SH-SY5Y (cell line): ENCODE results near the gene MYO7B.

Experiments used
- GATA2 ChIP-seq: IDR thresholded peaks from 2 replicates; pipeline ENCODE4 v1.6.1; 2011; ENCODE audit warnings: mild to moderate bottlenecking, low read depth, low read length
- GATA3 ChIP-seq: IDR thresholded peaks from 2 replicates; pipeline ENCODE4 v1.6.1; 2011; ENCODE audit warnings: low read depth, mild to moderate bottlenecking, low read length, moderate library complexity

- TF ChIP-seq GATA2 (no peak), GATA3 (no peak)
These were observed 32.0 kb upstream of the MYO7B start for GRCh38 chr2:127503491-127503890.
